PC-3 (cell line): ENCODE data around the gene CEP290. TPM values are rescaled to one million over a fixed set of nuclear protein-coding genes. Genes with fewer than 3 reads are reported as not detected.
"Not testable (repeated sequence)": the region's sequence is repeated elsewhere in the genome, so short reads cannot be mapped to it uniquely, and the experiment has no call there.

Source experiments
- ATAC-seq: fragments of 200-7000 bp; cut with Tn5 transposase; 2 replicates; pipeline ENCODE4 v1.9.1; 2020; ENCODE audit warnings: mild to moderate bottlenecking, moderate library complexity
- BruUV-seq: library from RNA; stranded (reverse); fragments of 400-500 nt; replicated peaks from 2 replicates; lab custom pipeline; 2021; lab: Mats Ljungman, UMichigan
- CTCF ChIA-PET: fragments of 300-600 bp; sonication (Branson Sonifier 250); formaldehyde crosslinking; loops from one replicate; lab custom pipeline; 2022; ENCODE audit warnings: antibody characterized with exemption; lab: Charles Lee
- POLR2A ChIA-PET: fragments of 300-600 bp; sonication (Branson Sonifier 250); formaldehyde crosslinking; loops from one replicate; lab custom pipeline; 2022; ENCODE audit warnings: antibody characterized with exemption; ENCODE audit not compliant: unreplicated experiment; lab: Charles Lee
- DNase-seq: peaks from one replicate; pipeline ENCODE4 v3.0.0-alpha.2; 2015
- H2AFZ ChIP-seq: fragments of 300-600 bp; sonication (generic); 2 replicates; pipeline ENCODE4 v1.6.0; 2016; ENCODE audit warnings: antibody characterized with exemption, low read length
- H3F3A ChIP-seq: fragments of 300-600 bp; sonication (generic); one replicate; pipeline ENCODE4 v1.6.0; 2017; ENCODE audit warnings: antibody characterized with exemption, low read length, control low read depth, mild to moderate bottlenecking; ENCODE audit not compliant: unreplicated experiment
- H3K27ac ChIP-seq: fragments of 300-600 bp; sonication (generic); 2 replicates; pipeline ENCODE4 v1.5.1; 2016; ENCODE audit warnings: mild to moderate bottlenecking, low read length
- H3K27me3 ChIP-seq: fragments of 300-600 bp; sonication (generic); 2 replicates; pipeline ENCODE4 v1.6.1; 2016; ENCODE audit warnings: low read length, mixed read lengths
- H3K36me3 ChIP-seq: fragments of 300-600 bp; sonication (generic); 2 replicates; pipeline ENCODE4 v1.6.1; 2016; ENCODE audit warnings: low read depth, mixed run types, low read length, mixed read lengths
- H3K4me1 ChIP-seq: fragments of 300-600 bp; sonication (generic); 2 replicates; pipeline ENCODE4 v1.5.1; 2016; ENCODE audit warnings: low read length; ENCODE audit not compliant: insufficient read depth
- H3K4me2 ChIP-seq: fragments of 300-600 bp; sonication (generic); 2 replicates; pipeline ENCODE4 v1.6.0; 2016; ENCODE audit warnings: low read length
- H3K4me3 ChIP-seq: fragments of 300-600 bp; sonication (generic); 2 replicates; pipeline ENCODE4 v1.5.1; 2016; ENCODE audit warnings: mild to moderate bottlenecking, low read length, mixed read lengths
- H3K79me2 ChIP-seq: fragments of 300-600 bp; sonication (generic); 2 replicates; pipeline ENCODE4 v1.6.1; 2017; ENCODE audit warnings: low read length, mixed read lengths
- H3K9ac ChIP-seq: fragments of 300-600 bp; sonication (generic); 2 replicates; pipeline ENCODE4 v1.6.0; 2016; ENCODE audit warnings: mild to moderate bottlenecking, low read length
- H3K9me2 ChIP-seq: fragments of 300-600 bp; sonication (generic); replicated peaks from 2 replicates; pipeline ENCODE4 v1.6.1; 2016; ENCODE audit warnings: mixed run types, low read length, mixed read lengths
- H3K9me3 ChIP-seq: fragments of 300-600 bp; sonication (generic); 2 replicates; pipeline ENCODE4 v1.6.1; 2016; ENCODE audit warnings: low read length, mixed read lengths
- H4K20me1 ChIP-seq: fragments of 300-600 bp; sonication (generic); 2 replicates; pipeline ENCODE4 v1.6.1; 2016; ENCODE audit warnings: low read length, mixed read lengths
- EZH2 ChIP-seq: fragments of 300-600 bp; sonication (generic); IDR thresholded peaks from one replicate; pipeline ENCODE4 v1.6.1; 2017; ENCODE audit warnings: antibody characterized with exemption, mild to moderate bottlenecking, low read length; ENCODE audit not compliant: unreplicated experiment
- EZH2phosphoT487 ChIP-seq: fragments of 300-600 bp; sonication (generic); IDR thresholded peaks from 2 replicates; pipeline ENCODE4 v1.6.1; 2018; ENCODE audit warnings: mild to moderate bottlenecking, antibody characterized with exemption, low read length, borderline replicate concordance
- intact Hi-C: fragments of 100-400 bp; cut with micrococcal nuclease; formaldehyde crosslinking; loops from 2 replicates; pipeline ENCODE4 v1.9.0; 2023
- total RNA-seq: library from RNA; depleted of rRNA; stranded (reverse); fragments of >200 nt; gene quantifications from 2 replicates; pipeline ENCODE4 v1.2.3, GENCODE V29; 2014
- TF ChIP-seq, protein P1 (sequence below): fragments of 300-600 bp; sonication (generic); conservative IDR thresholded peaks from 2 replicates; pipeline ENCODE4 v1.5.1; 2017; ENCODE audit warnings: antibody characterized with exemption, low read depth, mild to moderate bottlenecking, low read length

The CEP290 gene
- total RNA-seq, 1 experiment from 2014 or later, result 9.7 TPM

DNA sequence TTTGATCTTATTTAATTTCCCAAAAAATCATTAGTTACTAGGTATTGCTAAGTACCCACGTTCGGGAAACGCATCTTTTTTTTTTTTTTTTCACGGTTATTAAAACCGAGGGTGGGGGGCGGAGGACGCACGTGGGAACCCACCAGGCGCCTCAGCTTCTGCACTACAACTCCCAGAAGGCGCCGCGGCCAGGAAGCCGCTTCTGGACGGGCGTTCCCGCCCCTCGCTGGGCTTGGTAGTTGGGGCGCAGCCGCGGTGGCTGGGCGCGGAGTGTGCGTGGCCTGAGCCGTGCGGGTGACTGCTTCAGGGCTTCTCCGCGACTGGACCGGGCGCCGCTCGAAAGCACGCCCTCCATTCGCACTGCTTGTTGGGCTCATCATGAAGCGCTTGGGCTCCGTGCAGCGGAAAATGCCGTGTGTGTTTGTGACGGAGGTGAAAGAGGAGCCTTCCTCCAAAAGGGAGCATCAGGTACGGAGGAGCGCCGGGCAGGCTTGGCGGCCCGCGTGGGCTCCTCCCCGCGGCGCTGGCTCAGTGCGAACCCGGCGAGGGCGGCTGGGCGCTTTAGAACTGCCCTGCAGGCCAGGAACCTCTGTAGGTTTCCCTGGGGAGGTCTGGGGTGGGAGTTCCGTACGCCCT is 106.5 kb downstream of the CEP290 start:
- Histone ChIP-seq H3K9ac (peak overlapping the region; percentile 75), H3K9me3 (no peaks in the 10 kb centered on the region), H2AFZ (peak overlapping the region; percentile 91), H3K9me2 (no peaks in the 10 kb centered on the region), H4K20me1 (peaks cover 15% of the 10 kb centered on the region), H3K4me3 (peak overlapping the region; percentile 80), H3K36me3 (0 out of 2 replicates have a peak, but pooled peaks cover 3% of the 10 kb centered on the region), H3K27me3 (no peaks in the 10 kb centered on the region), H3K4me1 (peaks cover 20% of the 10 kb centered on the region), H3K79me2 (peaks cover 47% of the 10 kb centered on the region), H3K4me2 (peak overlapping the region; percentile 90), H3K27ac (no peak overlapping the region), H3F3A (no peaks in the 10 kb centered on the region)
- BruUV-seq, result no TSS peak
- POLR2A ChIA-PET, result no interaction called here
- ATAC-seq (peak; percentile 97), DNase-seq (peak; percentile 88)
- intact Hi-C loops, result no loop called here
- TF ChIP-seq EZH2 (no peak), EZH2phosphoT487 (no peak)
- TF ChIP-seq, protein P1, sequence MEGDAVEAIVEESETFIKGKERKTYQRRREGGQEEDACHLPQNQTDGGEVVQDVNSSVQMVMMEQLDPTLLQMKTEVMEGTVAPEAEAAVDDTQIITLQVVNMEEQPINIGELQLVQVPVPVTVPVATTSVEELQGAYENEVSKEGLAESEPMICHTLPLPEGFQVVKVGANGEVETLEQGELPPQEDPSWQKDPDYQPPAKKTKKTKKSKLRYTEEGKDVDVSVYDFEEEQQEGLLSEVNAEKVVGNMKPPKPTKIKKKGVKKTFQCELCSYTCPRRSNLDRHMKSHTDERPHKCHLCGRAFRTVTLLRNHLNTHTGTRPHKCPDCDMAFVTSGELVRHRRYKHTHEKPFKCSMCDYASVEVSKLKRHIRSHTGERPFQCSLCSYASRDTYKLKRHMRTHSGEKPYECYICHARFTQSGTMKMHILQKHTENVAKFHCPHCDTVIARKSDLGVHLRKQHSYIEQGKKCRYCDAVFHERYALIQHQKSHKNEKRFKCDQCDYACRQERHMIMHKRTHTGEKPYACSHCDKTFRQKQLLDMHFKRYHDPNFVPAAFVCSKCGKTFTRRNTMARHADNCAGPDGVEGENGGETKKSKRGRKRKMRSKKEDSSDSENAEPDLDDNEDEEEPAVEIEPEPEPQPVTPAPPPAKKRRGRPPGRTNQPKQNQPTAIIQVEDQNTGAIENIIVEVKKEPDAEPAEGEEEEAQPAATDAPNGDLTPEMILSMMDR, result no peak
- CTCF ChIA-PET, result no interaction called here

DNA sequence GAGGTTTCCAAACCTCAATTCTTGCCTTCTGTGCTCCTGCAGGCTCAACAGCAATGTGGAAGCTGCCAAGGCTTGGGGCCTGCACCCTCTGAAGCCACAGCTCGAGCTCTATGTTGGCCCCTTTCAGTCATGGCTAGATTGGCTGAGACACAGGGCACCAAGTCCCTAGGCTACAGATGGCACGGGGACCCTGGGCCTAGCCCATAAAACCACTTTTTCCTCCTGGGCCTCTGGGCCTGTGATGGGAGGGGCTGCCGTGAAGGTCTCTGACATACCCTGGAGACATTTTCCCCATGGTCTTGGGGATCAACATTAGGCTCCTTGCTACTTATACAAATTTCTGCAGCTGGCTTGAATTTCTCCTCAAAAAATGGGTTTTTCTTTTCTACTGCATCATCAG is 110.7 kb downstream of the CEP290 start:
- H3K9me2 ChIP-seq, H3K36me3 ChIP-seq, BruUV-seq, H3K27me3 ChIP-seq, H3K4me3 ChIP-seq, H3K9ac ChIP-seq, H3K9me3 ChIP-seq, H3F3A ChIP-seq, CTCF ChIA-PET, intact Hi-C loops, H3K4me1 ChIP-seq, POLR2A ChIA-PET, H2AFZ ChIP-seq, DNase-seq, H4K20me1 ChIP-seq, ATAC-seq, H3K27ac ChIP-seq, H3K79me2 ChIP-seq, H3K4me2 ChIP-seq: not testable (repeated sequence)

DNA sequence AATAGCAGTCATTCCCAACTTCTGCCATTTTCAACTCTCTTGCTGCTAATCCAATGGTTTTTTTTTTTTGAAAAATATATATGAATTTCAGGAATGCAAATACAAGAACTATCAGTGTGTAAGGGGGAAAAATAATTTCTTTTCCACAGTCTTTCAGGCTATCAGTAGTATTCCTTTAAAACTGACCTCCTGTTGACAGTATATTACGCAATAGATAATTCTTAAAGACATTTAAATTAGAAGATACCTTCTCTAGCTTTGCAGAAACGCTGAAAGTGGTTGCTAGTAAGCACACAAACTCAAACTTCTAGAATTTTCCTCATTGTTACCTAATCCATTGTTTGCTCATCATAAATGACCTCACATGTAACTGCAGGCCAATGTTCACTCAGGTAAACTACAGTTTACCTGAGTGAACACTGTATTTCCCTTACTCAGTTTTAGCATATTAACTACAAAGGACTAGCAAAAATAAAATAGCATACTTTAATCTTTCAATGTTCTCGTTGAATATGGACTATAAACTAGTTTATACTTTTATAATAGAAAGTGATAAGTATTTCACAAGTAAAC is 112.7 kb downstream of the CEP290 start, which contains the start of gene C12orf50:
Gene C12orf50, minus strand, starts transcription at position 309 of the 573 bp plus-strand sequence. CDS start 2,439 bp downstream, outside the sequence.
- ChIA-PET POLR2A (no interaction called here), CTCF (no interaction called here)
- BruUV-seq, result no TSS peak
- no peaks in the 10 kb centered on the region for H3F3A ChIP-seq
- no peaks in the 10 kb centered on the region for H3K4me1 ChIP-seq
- no peak within 1 kb of the TSS for H3K9ac ChIP-seq
- no peaks in the 10 kb centered on the region for H3K36me3 ChIP-seq
- no peak for TF ChIP-seq EZH2phosphoT487
- TF ChIP-seq EZH2, result no peak
- TF ChIP-seq, protein P1, result no peak
- H3K4me3 ChIP-seq, result no peak within 1 kb of the TSS
- H3K79me2 ChIP-seq, result no peaks in the 10 kb centered on the region
- H2AFZ ChIP-seq, result no peak within 1 kb of the TSS
- no peaks in the 10 kb centered on the region for H3K27me3 ChIP-seq
- no peak within 1 kb of the TSS for H3K27ac ChIP-seq
- H3K4me2 ChIP-seq, result no peak within 1 kb of the TSS
- no peak for ATAC-seq
- no peak for DNase-seq
- intact Hi-C loops, result no loop called here
- no peaks in the 10 kb centered on the region for H3K9me3 ChIP-seq
- no peaks in the 10 kb centered on the region for H3K9me2 ChIP-seq
- H4K20me1 ChIP-seq, result no peaks in the 10 kb centered on the region
